WTC11 (cell line): ENCODE data around the gene ACTN1. TPM values are rescaled to one million over a fixed set of nuclear protein-coding genes. Genes with fewer than 3 reads are reported as not detected.

Source experiments
- ATAC-seq: fragments of 200-7000 bp; cut with Tn5 transposase; 2 replicates; pipeline ENCODE4 v1.10.0; 2021; ENCODE audit warnings: mild to moderate bottlenecking, moderate library complexity
- CTCF ChIA-PET: fragments of 300-600 bp; sonication (Branson Sonifier 250); formaldehyde crosslinking; loops from one replicate; lab custom pipeline; 2021; ENCODE audit warnings: antibody characterized with exemption; lab: Charles Lee
- POLR2A ChIA-PET: fragments of 350-600 bp; sonication (Branson Sonifier 250); formaldehyde crosslinking; loops from one replicate; lab custom pipeline; 2021; ENCODE audit warnings: antibody characterized with exemption; lab: Charles Lee
- DNase-seq: peaks from one replicate; pipeline ENCODE4 v3.0.0; 2021; ENCODE audit warnings: low spot score
- H3K27ac Mint-ChIP-seq: 2 replicates; pipeline ENCODE4 v1.8.0; 2021; ENCODE audit warnings: mixed read lengths
- H3K27me3 Mint-ChIP-seq: 2 replicates; pipeline ENCODE4 v1.8.0; 2021; ENCODE audit warnings: low read depth, mild to moderate bottlenecking, moderate library complexity, mixed read lengths
- H3K36me3 Mint-ChIP-seq: 2 replicates; pipeline ENCODE4 v1.8.0; 2021; ENCODE audit warnings: mixed read lengths
- H3K4me1 Mint-ChIP-seq: 2 replicates; pipeline ENCODE4 v1.8.0; 2022; ENCODE audit warnings: mixed read lengths
- H3K4me3 Mint-ChIP-seq: 2 replicates; pipeline ENCODE4 v1.8.0; 2021; ENCODE audit warnings: mild to moderate bottlenecking, moderate library complexity, mixed read lengths
- H3K9me3 Mint-ChIP-seq: 2 replicates; pipeline ENCODE4 v1.8.0; 2021; ENCODE audit warnings: mixed read lengths
- AR ChIP-seq: fragments of 250-450 bp; sonication (Bioruptor Pico); IDR thresholded peaks from 2 replicates; pipeline ENCODE4 v1.9.0; 2021; ENCODE audit warnings: mild to moderate bottlenecking
- CBFB ChIP-seq: sonication (generic); formaldehyde crosslinking; IDR thresholded peaks from 2 replicates; pipeline ENCODE4 v1.8.1; 2022; ENCODE audit warnings: mild to moderate bottlenecking, low read depth, missing genetic modification reagents
- HMGXB4 ChIP-seq: sonication (generic); formaldehyde crosslinking; IDR thresholded peaks from 2 replicates; pipeline ENCODE4 v1.8.1; 2023; ENCODE audit warnings: mild to moderate bottlenecking, moderate library complexity, missing genetic modification reagents
- JAZF1 ChIP-seq: fragments of 250-450 bp; sonication (Bioruptor Pico); IDR thresholded peaks from 2 replicates; pipeline ENCODE4 v1.9.0; 2021; ENCODE audit warnings: moderate library complexity, mild to moderate bottlenecking, inconsistent platforms
- KAT7 ChIP-seq: sonication (generic); formaldehyde crosslinking; IDR thresholded peaks from 2 replicates; pipeline ENCODE4 v1.8.1; 2023; ENCODE audit warnings: missing genetic modification reagents, mild to moderate bottlenecking, borderline replicate concordance
- NR2C2 ChIP-seq: sonication (generic); formaldehyde crosslinking; IDR thresholded peaks from 2 replicates; pipeline ENCODE4 v1.8.0; 2022; ENCODE audit warnings: mild to moderate bottlenecking, missing genetic modification reagents
- OVOL2 ChIP-seq: fragments of 250-450 bp; sonication (Bioruptor Pico); IDR thresholded peaks from 2 replicates; pipeline ENCODE4 v1.9.0; 2021; ENCODE audit warnings: mild to moderate bottlenecking, borderline replicate concordance
- PREB ChIP-seq: sonication (generic); formaldehyde crosslinking; IDR thresholded peaks from 2 replicates; pipeline ENCODE4 v1.8.1; 2022; ENCODE audit warnings: mild to moderate bottlenecking, missing genetic modification reagents, moderate library complexity, borderline replicate concordance
- PRRX2 ChIP-seq: fragments of 250-450 bp; sonication (Bioruptor Pico); IDR thresholded peaks from 2 replicates; pipeline ENCODE4 v1.8.0; 2021; ENCODE audit warnings: mild to moderate bottlenecking
- SOX15 ChIP-seq: fragments of 250-450 bp; sonication (Bioruptor Pico); IDR thresholded peaks from 2 replicates; pipeline ENCODE4 v1.9.0; 2021; ENCODE audit warnings: mild to moderate bottlenecking
- STAT6 ChIP-seq: sonication (generic); formaldehyde crosslinking; conservative IDR thresholded peaks from 2 replicates; pipeline ENCODE4 v1.8.1; 2023; ENCODE audit warnings: mild to moderate bottlenecking, low read depth, missing genetic modification reagents, moderate library complexity
- ZNF121 ChIP-seq: sonication (generic); formaldehyde crosslinking; IDR thresholded peaks from 2 replicates; pipeline ENCODE4 v1.8.0; 2023; ENCODE audit warnings: missing genetic modification reagents
- ZNF138 ChIP-seq: sonication (generic); formaldehyde crosslinking; conservative IDR thresholded peaks from 2 replicates; pipeline ENCODE4 v1.8.1; 2022; ENCODE audit warnings: mild to moderate bottlenecking, moderate library complexity, missing genetic modification reagents
- ZNF232 ChIP-seq: sonication (generic); formaldehyde crosslinking; IDR thresholded peaks from 2 replicates; pipeline ENCODE4 v1.8.0; 2022; ENCODE audit warnings: mild to moderate bottlenecking, missing genetic modification reagents
- ZNF532 ChIP-seq: fragments of 250-450 bp; sonication (Bioruptor Pico); IDR thresholded peaks from 2 replicates; pipeline ENCODE4 v1.9.0; 2021; ENCODE audit warnings: mild to moderate bottlenecking, borderline replicate concordance
- total RNA-seq: library from RNA; stranded (reverse); gene quantifications from 3 replicates; pipeline ENCODE4 v1.2.3, GENCODE V29; 2021
- TF ChIP-seq, protein P1 (sequence below): fragments of 250-450 bp; sonication (Bioruptor Pico); IDR thresholded peaks from 2 replicates; pipeline ENCODE4 v1.8.0; 2021; ENCODE audit warnings: mild to moderate bottlenecking
- TF ChIP-seq, protein P2 (sequence below): sonication (generic); formaldehyde crosslinking; IDR thresholded peaks from 2 replicates; pipeline ENCODE4 v1.8.0; 2022; ENCODE audit warnings: mild to moderate bottlenecking, missing genetic modification reagents

ACTN1 gene
- total RNA-seq, 1 experiment from 2014 or later, result 196 TPM

- DNase-seq (no peak), ATAC-seq (no peak)
- ChIA-PET POLR2A (no interaction called here), CTCF (interaction anchor here (0.8 to 2.1 kb wide), 4 partner anchors 10 to 185 kb away, joined by 3 to 6 read pairs (median 4); no protein-coding TSS in a partner anchor)
- H3K27ac Mint-ChIP-seq, result peak overlapping the region; percentile 64; the same call in 1 of the 2 replicates
- no peak overlapping the region for H3K4me3 Mint-ChIP-seq
- TF ChIP-seq, protein P1, sequence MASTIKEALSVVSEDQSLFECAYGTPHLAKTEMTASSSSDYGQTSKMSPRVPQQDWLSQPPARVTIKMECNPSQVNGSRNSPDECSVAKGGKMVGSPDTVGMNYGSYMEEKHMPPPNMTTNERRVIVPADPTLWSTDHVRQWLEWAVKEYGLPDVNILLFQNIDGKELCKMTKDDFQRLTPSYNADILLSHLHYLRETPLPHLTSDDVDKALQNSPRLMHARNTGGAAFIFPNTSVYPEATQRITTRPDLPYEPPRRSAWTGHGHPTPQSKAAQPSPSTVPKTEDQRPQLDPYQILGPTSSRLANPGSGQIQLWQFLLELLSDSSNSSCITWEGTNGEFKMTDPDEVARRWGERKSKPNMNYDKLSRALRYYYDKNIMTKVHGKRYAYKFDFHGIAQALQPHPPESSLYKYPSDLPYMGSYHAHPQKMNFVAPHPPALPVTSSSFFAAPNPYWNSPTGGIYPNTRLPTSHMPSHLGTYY (CRISPR knock-in tag), result no peak
- TF ChIP-seq ZNF232 (CRISPR knock-in tag), result no peak
- TF ChIP-seq PRRX2, result no peak
- TF ChIP-seq NR2C2 (CRISPR knock-in tag), result no peak
- TF ChIP-seq OVOL2, result no peak
- TF ChIP-seq STAT6 (CRISPR knock-in tag), result no peak
- no peak for TF ChIP-seq CBFB (CRISPR knock-in tag)
- TF ChIP-seq PREB (CRISPR knock-in tag), result no peak
- no peak for TF ChIP-seq JAZF1 (CRISPR knock-in tag)
- TF ChIP-seq AR (CRISPR knock-in tag), result no peak
- no peak for TF ChIP-seq KAT7 (CRISPR knock-in tag)
- H3K36me3 Mint-ChIP-seq, result peaks cover 42% of the 10 kb centered on the region
- H3K4me1 Mint-ChIP-seq, result peaks cover 9% of the 10 kb centered on the region
- H3K9me3 Mint-ChIP-seq, result no peaks in the 10 kb centered on the region
- no peaks in the 10 kb centered on the region for H3K27me3 Mint-ChIP-seq
Observed at GRCh38 chr14:68916358-68916941, 62.7 kb downstream of the ACTN1 start.

DNA sequence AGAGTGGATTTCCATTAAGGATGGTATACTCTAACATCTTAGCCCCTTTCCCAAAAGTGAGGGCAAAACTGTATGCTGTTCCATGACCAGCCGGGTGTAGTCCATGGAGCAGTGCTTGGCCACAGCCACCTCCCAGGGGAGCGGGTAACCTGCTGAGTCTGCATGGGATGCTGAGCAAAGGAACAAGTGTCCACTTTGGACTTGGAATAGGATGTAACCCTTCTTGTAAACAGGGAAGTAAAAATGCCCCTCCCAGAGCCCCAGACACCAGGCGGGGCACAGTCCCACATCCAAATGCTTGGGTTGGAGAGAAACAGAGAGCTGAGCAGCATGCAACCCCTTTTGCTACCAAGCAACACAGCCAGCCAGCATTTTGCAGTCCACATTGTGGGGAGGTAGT is 65.6 kb downstream of the ACTN1 start:
- no peak overlapping the region for H3K27ac Mint-ChIP-seq
- no peaks in the 10 kb centered on the region for H3K27me3 Mint-ChIP-seq
- H3K4me3 Mint-ChIP-seq, result no peak overlapping the region
- ATAC-seq, result no peak
- H3K9me3 Mint-ChIP-seq, result no peaks in the 10 kb centered on the region
- no peak for DNase-seq
- ChIA-PET CTCF (interaction anchor here (1.0 to 3.4 kb wide), 6 partner anchors 9 to 194 kb away, joined by 3 to 24 read pairs (median 5); no protein-coding TSS in a partner anchor), POLR2A (no interaction called here)
- H3K4me1 Mint-ChIP-seq, result no peaks in the 10 kb centered on the region; the same call in 1 of the 2 replicates
- peaks cover 45% of the 10 kb centered on the region for H3K36me3 Mint-ChIP-seq
- TF ChIP-seq SOX15 (no peak), ZNF532 (CRISPR knock-in tag) (no peak), HMGXB4 (no peak), ZNF121 (no peak), ZNF138 (CRISPR knock-in tag) (no peak)
- TF ChIP-seq, protein P1 (CRISPR knock-in tag), result no peak
- TF ChIP-seq, protein P2, sequence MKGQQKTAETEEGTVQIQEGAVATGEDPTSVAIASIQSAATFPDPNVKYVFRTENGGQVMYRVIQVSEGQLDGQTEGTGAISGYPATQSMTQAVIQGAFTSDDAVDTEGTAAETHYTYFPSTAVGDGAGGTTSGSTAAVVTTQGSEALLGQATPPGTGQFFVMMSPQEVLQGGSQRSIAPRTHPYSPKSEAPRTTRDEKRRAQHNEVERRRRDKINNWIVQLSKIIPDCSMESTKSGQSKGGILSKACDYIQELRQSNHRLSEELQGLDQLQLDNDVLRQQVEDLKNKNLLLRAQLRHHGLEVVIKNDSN (CRISPR knock-in tag), result no peak
